NCI-H1048 (cell line): ENCODE measurements around the gene CCSER1.
"Not testable (repeated sequence)": the region's sequence is repeated elsewhere in the genome, so short reads cannot be mapped to it uniquely, and the experiment has no call there.

ENCODE experiments used
- DNase-seq: peaks from one replicate; lab custom pipeline; 2025; lab: John Stamatoyannopoulos, UW

The CCSER1 gene

DNA sequence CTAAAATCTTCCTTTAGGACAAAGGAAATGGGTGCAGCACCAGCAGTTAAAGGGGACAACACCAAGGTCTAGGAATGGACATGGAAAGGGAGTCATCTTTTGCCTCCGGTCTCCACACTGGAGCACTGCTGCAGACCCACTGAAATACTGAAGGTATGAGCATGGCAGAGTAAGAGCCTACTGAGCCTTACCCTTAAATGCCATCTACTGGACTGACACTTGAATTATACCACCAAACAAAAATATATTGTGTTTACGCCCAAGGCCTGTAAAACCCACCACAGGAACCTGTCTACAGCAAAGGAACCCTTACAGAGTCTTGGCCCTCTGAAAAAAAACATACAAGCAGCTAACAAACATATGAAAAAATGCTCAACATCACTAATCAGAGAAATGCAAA lies 443.4 kb downstream of the CCSER1 start:
- DNase-seq = no peak

DNA sequence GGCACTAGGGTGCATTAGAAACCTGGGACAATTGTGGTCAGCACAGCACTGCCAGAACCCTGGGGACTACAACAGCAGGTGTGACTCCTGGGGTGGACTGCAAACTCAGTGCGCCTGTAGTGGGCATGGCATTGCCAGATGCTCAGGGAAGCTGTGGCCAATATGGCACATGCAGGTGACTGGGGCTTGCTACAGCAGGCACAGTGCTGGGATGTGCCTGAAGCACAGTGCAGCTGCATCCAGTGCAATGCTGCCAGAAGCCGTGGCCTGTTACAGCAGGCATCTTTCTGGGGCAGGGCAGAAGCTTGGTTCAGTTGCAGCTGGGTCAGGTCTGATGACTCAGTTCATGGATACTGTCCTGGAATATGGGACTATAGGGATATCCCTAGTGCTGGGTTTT lies 445.8 kb downstream of the CCSER1 start:
- DNase-seq = no peak

DNA sequence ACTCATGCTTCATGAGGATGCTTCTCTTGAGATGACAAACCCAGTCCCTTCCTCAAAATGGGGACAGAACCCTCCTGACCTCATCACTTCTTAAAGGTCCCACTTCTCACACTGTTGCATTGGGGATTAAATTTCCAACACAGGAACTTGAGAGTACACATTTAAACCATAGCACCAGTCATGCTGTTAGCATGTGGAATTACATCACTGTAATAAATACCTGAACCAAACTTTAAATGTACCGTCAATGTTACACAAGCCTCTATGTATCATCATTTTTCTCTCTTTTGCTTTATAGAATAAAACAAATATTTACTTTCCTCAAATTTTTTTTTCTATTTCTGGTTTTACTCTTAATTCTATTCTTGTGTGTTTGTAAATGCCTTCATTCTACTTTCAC lies 448.2 kb downstream of the CCSER1 start:
- DNase-seq = no peak

DNA sequence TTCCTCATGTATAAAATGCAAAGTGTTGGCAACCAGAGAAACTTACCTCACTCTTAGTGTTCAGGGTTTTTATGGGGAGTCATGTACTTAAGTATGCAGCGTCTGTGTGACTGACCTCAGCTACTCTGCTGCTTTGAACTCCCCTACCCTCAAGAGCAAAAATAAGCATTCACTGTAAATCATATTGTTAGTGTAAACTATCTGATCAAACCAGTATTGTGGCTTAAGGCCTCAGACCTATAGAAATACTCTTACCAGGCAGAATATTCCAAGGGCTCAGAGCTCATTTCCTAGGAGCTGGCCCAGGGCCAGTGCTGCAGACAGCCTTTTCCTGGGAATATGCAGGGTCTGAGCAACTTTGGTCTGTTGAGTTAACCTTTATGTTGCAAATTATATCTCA lies 453.1 kb downstream of the CCSER1 start:
- no peak for DNase-seq

DNA sequence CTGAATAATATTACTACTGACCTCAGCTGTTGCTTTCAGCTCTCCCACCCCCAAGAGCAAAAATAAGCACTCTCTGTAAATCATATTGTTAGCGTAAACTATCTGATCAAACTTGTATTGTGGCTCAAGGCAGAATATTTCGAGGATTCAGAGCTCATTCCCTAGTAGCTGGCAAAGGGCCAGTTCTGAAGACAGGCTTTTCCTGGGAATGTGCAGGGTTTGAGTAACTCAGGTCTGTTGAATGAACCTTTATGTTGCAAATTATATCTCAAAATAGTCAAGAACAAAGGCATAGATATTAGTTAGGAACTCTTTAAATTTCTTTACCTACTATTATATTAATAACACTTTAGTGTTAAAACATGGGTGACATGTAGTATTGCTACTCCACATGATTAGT lies 454.9 kb downstream of the CCSER1 start:
- no peak for DNase-seq

DNA sequence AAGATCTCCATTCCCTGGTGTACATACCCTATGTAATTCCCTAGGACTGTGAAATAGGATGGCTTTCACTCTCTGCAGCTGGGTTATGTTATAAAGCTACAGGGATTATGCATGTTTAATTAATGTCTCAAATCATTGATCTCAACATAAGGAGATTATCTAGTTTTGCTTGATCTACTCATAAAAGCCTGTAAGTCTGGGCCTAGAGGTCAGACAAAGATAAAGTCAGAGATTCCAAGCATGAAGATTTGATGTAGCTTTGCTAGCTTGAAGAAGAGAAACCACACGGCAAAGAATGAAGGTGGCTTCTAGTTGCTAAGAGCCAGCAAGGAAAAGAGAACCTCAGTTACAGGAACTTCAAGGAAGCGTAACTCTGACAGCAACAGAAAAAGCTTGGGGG lies 456.9 kb downstream of the CCSER1 start:
- no peak for DNase-seq

DNA sequence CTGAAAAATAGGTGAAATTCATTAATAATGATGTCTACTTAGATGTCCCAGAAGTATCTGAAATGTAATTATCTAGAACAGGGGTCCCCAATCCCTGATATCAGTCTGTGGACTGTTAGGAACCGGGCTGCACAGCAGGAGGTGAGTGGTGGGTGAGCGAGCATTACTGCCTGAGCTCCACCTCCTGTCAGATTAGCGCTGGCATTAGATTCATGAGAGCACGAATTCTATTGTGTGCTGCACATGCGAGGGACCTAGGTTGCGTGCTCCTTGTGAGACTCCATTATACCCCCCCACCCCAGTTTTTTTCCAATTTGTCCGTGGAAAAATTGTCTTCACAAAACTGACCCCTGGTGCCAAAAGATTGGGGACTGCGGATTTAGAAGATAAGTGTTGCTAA lies 458.8 kb downstream of the CCSER1 start:
- no peak for DNase-seq

DNA sequence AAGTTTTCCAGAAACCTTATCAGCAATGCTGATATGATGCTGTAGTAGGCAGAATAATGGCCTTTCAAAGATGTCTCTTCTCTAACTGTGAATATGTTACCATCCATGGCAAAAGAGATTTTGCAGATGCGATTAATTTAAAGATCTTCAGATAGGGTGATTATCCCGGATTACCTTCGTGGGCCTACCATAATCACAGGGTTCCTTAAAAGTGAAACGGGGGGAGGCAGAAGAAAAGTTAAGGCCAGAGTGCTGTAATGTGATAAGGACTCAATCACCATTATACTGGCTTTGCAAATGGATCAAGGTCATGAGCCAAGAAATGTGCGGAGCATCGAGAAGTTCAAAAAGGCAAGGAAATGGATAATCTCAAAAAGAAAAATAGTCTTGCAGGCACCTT lies 459.6 kb downstream of the CCSER1 start:
- no peak for DNase-seq

DNA sequence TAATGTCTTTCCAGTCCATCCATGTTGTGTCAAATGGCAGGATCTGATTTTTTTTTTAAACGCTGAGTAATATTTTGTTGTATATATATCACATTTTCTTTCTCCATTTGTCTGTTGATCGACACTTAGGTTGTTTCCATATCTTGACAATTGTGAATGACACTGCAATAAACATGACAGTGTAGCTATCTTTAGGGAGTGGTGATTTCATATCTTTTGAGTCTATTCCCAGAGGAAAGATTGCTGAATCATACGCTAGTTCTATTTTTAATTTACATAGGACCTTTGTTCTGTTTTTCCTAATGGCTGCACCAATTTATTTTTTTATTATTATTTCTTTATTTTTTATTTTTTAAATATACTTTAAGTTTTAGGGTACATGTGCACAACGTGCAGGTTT lies 470.7 kb downstream of the CCSER1 start:
- no peak for DNase-seq

DNA sequence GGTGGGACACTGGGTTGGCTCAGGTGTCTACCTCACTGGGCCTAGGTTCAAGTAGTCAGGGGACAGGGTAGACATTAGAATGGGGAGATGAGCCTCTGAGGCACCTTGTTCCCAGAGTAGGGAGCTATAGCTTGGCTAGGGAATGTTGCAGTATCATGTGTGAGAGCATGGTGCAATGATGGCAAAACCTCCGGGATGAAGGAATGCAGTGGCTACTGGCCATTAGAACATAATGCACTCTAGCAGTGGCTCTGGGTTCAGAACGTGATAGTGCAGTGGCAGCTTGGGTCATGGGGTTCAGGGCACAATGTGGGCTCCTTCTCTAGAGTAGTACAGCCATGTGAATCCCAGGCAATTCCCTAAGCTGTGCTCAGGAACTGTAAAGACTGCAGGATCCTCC lies 471.5 kb downstream of the CCSER1 start:
- no peak for DNase-seq

DNA sequence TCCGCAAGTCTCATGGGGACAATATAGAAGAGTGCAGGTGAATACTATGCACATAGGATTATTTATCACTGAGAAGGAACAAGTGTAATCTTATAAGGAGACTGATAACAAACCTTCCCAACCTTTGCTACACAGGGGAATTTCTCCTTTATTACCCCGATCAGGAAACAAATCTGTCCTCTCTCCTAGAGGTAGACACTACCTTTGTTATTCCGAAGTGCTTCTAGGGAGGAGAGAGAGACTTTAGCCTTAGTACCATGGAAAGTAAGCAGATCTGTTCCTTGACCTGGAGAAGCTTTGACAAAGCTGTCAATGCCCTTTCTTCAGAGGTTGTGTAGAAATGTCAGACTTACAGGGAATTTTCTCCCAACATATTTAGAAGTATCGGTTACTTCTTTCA lies 475.5 kb downstream of the CCSER1 start:
- no peak for DNase-seq

DNA sequence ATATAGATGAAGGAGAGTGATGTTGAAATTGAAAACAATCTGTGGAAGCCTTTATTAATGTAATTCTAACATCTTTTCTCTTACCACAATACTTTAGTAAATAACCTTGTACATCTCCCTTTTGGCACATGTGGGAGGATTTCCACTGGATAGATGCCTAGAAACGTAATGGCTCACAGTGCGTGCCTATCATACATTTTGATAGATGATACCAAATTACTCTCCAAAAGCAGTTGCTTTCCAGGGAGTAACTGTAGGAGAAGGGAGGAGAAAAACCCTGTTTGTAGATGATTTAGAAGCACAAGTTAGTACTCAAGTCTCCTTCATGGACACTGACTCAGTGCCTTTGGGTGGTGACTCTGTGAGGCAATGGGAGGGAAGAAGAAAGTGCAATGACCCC lies 476.3 kb downstream of the CCSER1 start:
- no peak for DNase-seq

DNA sequence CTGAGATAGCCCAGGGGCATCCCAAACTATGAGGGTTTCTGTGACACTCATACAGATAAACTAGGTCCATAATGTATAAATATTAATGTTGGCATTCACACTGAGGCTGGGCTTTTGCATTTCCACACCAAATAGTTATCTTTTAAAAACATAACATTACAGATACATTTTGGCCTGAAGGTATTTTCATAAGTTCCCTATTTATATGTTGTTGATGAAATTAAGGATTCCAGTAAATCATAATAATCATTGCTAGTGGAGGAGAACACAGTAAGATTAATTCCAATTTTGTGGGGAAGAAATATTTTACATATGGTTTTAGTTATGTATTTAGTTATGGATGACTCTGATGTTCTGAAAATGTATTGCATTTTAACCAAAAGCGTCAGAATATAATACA lies 479.6 kb downstream of the CCSER1 start:
- no peak for DNase-seq

DNA sequence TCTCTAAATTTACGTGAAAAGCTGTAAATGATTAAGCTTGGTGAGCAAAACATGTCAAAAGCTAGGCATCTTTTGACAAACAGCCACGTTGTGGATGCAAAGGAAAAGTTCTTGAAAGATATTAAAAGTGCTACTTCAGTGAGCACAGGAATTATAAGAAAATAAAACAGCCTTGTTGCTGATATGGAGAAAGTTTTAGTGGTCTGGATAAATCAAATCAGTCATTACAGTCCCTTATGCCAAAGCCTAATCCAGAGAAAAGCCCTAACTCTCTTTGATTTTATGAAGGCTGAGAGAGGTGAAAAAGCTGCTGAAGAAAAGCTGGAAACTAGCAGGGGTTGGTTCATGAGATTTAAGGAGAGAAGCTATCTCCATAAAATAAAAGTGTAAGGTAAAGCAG lies 487.2 kb downstream of the CCSER1 start:
- no peak for DNase-seq

DNA sequence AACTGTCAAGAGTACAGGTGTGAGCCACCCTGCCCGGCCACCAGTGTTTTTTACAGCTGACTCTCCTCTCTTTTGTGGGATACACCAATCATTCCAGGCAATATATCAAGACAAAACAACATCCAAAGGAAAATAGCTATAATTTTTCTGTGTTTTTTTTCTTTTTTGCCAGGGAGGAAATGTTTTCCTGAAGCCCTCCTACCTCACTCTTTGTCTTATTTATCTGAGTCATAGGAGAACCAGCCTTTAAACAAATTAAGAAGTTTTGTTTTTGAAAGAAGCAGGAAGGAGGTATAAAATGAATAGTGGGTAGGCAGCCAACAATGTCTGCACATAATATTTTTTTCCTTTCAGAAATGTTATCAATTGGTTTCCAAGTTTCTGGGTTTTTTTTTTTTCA lies 493.9 kb downstream of the CCSER1 start:
- no peak for DNase-seq

DNA sequence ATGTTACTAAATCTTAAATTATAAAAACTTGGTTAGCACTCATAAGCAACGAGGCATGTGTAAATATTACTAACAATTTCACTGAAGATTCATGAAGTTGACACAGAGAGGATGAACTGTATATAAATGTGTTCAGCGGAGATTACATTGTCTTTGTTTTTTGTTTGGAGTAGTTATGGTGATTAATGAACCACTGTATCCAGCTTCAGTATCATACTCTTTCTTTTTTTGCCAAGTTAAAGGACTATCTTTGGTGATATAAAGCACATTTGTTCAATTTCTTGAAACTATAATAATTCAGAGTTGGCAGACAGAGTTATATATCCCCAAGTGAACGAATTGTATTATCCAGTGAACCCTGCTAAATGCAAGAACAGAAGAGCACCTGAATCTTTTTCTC lies 497.6 kb downstream of the CCSER1 start:
- no peak for DNase-seq

DNA sequence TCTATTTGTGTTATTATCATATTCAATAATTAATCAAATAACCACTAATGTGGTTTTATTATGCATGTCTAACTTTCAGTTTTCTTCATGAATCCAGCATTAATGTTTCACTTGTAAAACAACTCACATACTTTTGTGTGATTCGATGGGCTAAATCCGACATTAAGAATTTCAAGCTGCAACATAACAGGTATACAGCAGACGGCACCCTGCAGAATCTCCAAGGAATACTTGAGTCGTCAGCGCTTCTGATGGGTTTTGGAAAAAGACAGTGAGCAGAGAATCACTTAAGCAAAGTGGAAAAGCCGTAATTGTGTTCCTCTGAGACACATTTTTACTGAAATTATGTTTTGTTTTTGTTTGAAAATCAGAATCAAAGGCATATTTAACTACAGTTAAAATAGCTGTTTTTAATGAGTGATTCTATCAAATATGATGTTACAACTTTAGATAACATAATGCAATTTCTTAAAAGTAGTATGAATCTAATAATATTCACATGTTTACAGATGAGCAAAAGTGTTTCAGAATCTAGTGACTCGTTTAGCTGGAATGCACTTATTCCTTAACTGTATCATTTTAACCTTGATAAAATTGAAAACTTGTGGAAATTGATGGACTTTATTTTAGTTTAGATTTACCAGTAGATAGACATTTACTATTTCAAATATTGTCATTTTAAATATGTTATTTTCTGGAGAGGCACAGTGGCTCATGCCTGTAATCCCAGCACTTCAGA lies 514.8 kb downstream of the CCSER1 start:
- DNase-seq = no peak

DNA sequence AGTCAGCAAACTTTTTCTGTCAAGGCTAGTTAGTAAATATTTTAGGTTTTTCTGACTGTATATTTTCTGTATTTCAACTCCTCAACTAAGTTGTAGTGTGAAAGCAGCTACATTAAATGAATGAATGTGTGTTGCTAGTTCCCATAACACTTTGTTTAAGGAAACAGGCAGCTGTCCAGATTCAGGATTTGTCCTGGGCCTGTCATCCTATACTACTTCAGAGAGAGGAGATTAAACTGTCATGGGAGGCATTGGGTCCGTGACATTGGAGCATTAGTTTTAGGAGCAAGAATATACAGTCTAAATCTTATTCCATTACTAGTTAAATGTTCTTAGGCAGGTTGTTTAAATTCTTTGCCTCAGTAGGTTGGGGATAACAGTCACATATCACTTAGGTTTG lies 516.0 kb downstream of the CCSER1 start:
- no peak for DNase-seq

DNA sequence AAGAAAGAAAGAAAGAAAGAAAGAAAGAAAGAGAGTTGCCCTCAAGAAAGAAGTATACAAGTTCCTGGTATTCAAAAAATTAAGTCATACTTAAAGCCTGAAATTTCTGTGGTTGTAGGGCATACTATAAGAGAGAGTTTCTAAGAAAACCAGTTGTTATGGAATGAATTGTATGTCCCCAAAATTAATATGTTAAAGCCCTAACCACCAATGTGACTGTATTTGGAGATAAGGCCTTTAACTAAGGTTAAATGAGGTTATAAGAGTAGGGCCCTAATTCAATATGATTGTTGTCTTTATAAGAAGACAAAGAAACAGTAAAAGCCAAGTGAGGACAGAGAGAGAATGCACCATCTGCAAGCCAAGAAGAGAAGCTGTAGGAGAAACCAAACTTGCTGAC lies 521.1 kb downstream of the CCSER1 start:
- DNase-seq = no peak

DNA sequence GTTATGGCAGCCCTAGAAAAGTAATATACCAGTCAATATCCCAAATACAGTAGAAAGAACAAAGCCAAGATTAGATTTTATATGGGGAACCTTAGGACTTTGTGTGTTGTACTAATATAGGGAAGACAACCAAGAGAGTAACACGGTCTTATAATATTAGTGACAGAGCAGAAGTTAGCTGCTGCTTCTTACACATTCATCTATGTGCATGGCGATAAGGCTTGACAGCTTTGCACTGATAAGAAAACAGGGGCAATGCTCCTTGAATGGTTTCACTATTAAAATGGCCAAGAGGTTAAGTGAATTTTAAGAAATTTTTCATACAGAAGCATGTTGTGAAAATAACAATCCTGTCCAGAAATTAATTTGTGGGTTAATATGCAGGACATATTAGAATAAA lies 521.6 kb downstream of the CCSER1 start:
- DNase-seq = no peak

DNA sequence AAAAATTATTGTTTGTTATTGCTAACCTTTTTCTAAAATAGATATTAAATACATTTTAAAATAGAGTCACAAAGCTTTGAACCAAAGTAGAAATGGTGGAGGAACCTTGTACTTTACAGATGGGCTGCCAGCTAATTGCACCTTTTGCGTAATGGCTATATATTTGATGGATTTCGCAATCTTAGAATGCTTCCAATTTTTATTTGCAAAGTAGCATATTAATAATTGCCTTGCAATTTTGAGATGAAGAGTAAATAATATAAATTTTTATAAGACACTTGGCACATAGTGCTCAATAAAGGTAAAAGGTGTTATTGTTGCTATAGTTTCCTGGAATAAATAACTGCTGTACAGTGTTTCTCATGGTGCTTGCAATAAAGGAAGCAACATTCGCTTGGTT lies 533.5 kb downstream of the CCSER1 start:
- no peak for DNase-seq

DNA sequence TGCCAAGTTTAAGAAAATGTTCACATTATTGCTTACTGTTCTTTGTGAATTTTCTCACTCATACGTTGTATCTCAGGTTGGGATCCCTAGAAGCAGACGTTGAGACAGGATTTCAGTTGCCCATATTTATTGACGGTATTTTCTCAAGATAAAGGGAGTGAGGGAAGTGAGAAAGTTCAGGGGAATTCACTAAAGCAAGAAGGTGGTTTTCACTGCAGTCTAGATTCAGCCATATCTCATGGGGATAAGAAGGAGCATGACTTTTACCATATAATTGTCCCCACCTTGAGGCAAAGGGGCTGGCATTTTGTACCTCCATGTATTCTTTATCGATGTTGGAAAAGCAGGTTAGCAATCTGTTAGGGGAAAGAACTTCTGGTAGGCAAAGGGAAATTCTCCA lies 543.0 kb downstream of the CCSER1 start:
- no peak for DNase-seq

DNA sequence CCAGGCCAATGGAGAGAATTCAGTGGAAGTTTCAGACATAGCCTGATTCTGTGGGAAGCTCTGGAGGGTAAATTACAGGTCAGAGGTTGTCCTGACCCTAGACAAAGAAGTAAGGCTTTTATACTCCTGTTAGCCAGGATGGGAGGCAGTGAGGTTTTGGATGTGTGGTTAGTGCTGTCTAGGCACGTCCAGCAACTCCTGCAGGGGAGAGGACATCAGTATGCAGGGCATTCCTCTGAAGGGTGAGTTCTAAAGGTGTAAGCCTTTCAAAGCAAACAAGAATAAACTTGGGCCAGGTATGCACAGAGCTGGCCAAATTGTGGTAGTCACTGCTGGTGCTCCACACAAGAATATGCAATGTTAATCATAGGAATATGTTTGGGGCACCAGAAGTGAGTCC lies 562.5 kb downstream of the CCSER1 start:
- no peak for DNase-seq

DNA sequence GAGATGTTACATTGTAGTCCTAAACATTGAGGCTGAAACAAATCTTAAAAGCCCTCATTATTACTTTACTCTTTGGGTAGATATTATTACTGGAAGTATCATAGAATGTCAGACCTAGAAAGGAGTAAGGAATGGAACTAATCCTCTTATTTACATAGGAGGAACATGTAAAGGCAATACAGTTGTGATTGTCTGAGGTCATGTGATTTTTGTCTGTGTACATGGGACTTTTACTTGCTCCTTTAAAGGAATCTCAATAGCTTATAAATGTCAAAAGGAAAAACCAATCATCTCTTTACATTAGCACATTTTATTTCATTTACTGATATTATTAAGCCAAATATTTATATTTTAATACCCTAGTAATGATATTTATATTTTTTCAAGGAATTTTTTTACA lies 568.2 kb downstream of the CCSER1 start:
- DNase-seq = no peak

DNA sequence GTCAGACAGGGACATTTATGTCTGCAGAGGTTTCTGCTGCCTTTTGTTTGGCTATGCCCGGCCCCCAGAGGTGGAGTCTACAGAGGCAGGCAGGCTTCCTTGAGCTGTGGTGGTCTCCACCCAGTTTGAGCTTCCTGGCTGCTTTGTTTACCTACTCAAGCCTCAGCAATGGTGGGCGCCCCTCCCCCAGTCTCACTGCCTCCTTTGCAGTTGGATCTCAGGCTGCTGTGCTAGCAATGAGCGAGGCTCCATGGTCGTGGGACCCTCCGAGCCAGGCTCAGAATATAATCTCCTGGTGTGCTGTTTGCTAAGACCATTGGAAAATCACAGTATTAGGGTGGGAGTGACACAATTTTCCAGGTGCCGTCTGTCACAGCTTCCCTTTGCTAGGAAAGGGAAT lies 578.3 kb downstream of the CCSER1 start:
- DNase-seq = not testable (repeated sequence)
